K562 (cell line): ENCODE data around the gene EEF1A2. TPM values are rescaled to one million over a fixed set of nuclear protein-coding genes. Genes with fewer than 3 reads are reported as not detected.

Experiments
- CBX2 ChIP-seq: fragments of 200-600 bp; sonication (generic); IDR thresholded peaks from one replicate; pipeline ENCODE4 v1.6.1; 2012; ENCODE audit warnings: mild to moderate bottlenecking, low read length, inconsistent platforms; ENCODE audit not compliant: insufficient read depth, poor library complexity, severe bottlenecking
- CC2D1A ChIP-seq: fragments of 450-650 bp; IDR thresholded peaks from 2 replicates; pipeline ENCODE4 v1.6.1; 2017; ENCODE audit warnings: mild to moderate bottlenecking
- CTBP1 ChIP-seq: fragments of 450-650 bp; IDR thresholded peaks from 2 replicates; pipeline ENCODE4 v1.6.1; 2016; ENCODE audit warnings: borderline replicate concordance
- HDAC1 ChIP-seq, 2 experiments: fragments of 450-650 bp; IDR thresholded peaks; 2 replicates each; pipeline ENCODE4 v1.6.1; 2016 to 2017; ENCODE audit warnings: inconsistent platforms in 1 of 2, mild to moderate bottlenecking in 1 of 2, moderate library complexity in 1 of 2
- HMBOX1 ChIP-seq: sonication (generic); IDR thresholded peaks from 2 replicates; pipeline ENCODE4 v1.6.1; 2016
- HMGN3 ChIP-seq: IDR thresholded peaks from 2 replicates; pipeline ENCODE4 v1.6.1; 2011; ENCODE audit warnings: borderline replicate concordance, low read depth, mild to moderate bottlenecking, mixed read lengths, low read length; ENCODE audit not compliant: insufficient read length; ENCODE audit errors: extremely low read depth
- KDM1A ChIP-seq, 2 experiments: fragments of 450-650 bp; IDR thresholded peaks; 2 replicates each; pipeline ENCODE4 v1.6.1; 2016; ENCODE audit warnings: mild to moderate bottlenecking in 2 of 2
- KLF16 ChIP-seq: IDR thresholded peaks from 2 replicates; pipeline ENCODE4 v1.6.1; 2016; ENCODE audit warnings: antibody characterized with exemption
- POLR2A ChIP-seq: fragments of 450-650 bp; conservative IDR thresholded peaks from 2 replicates; pipeline ENCODE4 v1.6.1; 2016
- SMAD1 ChIP-seq: fragments of 150-350 bp; IDR thresholded peaks from 2 replicates; pipeline ENCODE4 v1.6.1; 2014; ENCODE audit warnings: low read length, low read depth; ENCODE audit not compliant: partially characterized antibody
- SMARCA4 ChIP-seq: fragments of 450-650 bp; IDR thresholded peaks from 2 replicates; pipeline ENCODE4 v1.6.1; 2016
- TCFL5 ChIP-seq: fragments of 250-450 bp; sonication (Bioruptor Pico); conservative IDR thresholded peaks from 2 replicates; pipeline ENCODE4 v1.6.1; 2021; ENCODE audit warnings: mild to moderate bottlenecking, moderate library complexity, matching md5 sums
- XRCC5 ChIP-seq: fragments of 200-400 bp; formaldehyde crosslinking; IDR thresholded peaks from 2 replicates; pipeline ENCODE4 v1.6.1; 2017; ENCODE audit warnings: low read depth, mild to moderate bottlenecking, low read length
- YBX1 ChIP-seq: fragments of 450-650 bp; IDR thresholded peaks from 2 replicates; pipeline ENCODE4 v1.7.1; 2016; ENCODE audit warnings: mild to moderate bottlenecking
- ZC3H4 ChIP-seq: sonication (generic); formaldehyde crosslinking; IDR thresholded peaks from 2 replicates; pipeline ENCODE4 v1.9.0; 2021; ENCODE audit warnings: missing genetic modification reagents, borderline replicate concordance
- ZNF583 ChIP-seq: fragments of 250-450 bp; sonication (Bioruptor Pico); IDR thresholded peaks from 2 replicates; pipeline ENCODE4 v1.4.0; 2020
- ZNF586 ChIP-seq: fragments of 450-650 bp; formaldehyde crosslinking; conservative IDR thresholded peaks from 2 replicates; pipeline ENCODE4 v1.4.0; 2020; ENCODE audit warnings: mild to moderate bottlenecking, moderate library complexity
- ZNF655 ChIP-seq: fragments of 250-450 bp; sonication (Bioruptor Pico); IDR thresholded peaks from 2 replicates; pipeline ENCODE4 v1.5.0; 2021
- polyA plus RNA-seq, 8 experiments: library from polyadenylated mRNA; depleted of rRNA in 4 of 8; stranded (reverse) in 5 of 8; unstranded in 3 of 8; fragments of >200 nt; fragmentation: Nextera tagmentation in 2 of 8; fragmentation: Illumina TruSeq in 1 of 8; extraction: Ambion mirVana in 2 of 8; extraction: Trizol in 1 of 8; gene quantifications; 2 replicates each; pipeline versions ENCODE4 v1.2.1 to v1.2.3, GENCODE V29; 2011 to 2014; ENCODE audit warnings: inconsistent platforms in 1 of 8, missing spikeins in 1 of 8
- total RNA-seq, 7 experiments: library from RNA; depleted of rRNA in 6 of 7; stranded (reverse); fragments of >200 nt in 6 of 7; fragmentation: Illumina TruSeq in 2 of 7; extraction: Trizol in 2 of 7; gene quantifications; 2 replicates each; pipeline versions ENCODE4 v1.2.1 to v1.2.3, GENCODE V29; 2011 to 2021; ENCODE audit warnings: low replicate concordance in 1 of 7
- TF ChIP-seq, protein P1 (sequence below): sonication (generic); formaldehyde crosslinking; IDR thresholded peaks from 2 replicates; pipeline ENCODE4 v1.8.0; 2023; ENCODE audit warnings: missing genetic modification reagents, mild to moderate bottlenecking, borderline replicate concordance
- TF ChIP-seq, protein P2 (sequence below): fragments of 450-650 bp; conservative IDR thresholded peaks from 2 replicates; pipeline ENCODE4 v1.6.1; 2016; ENCODE audit warnings: missing genetic modification characterization, low read depth, mild to moderate bottlenecking, control low read depth, missing compliant biosample characterization

The EEF1A2 gene
- total and polyA plus RNA-seq, 9 of the 15 experiments (the other 6 are each of a cell fraction or from before 2014, with no cell fraction given): 0.04 to 29.6 (median 11.5) TPM

GRCh38 chr20:63520934-63521601, 22.2 kb upstream of the EEF1A2 start (continued):
- TF ChIP-seq, protein P1, sequence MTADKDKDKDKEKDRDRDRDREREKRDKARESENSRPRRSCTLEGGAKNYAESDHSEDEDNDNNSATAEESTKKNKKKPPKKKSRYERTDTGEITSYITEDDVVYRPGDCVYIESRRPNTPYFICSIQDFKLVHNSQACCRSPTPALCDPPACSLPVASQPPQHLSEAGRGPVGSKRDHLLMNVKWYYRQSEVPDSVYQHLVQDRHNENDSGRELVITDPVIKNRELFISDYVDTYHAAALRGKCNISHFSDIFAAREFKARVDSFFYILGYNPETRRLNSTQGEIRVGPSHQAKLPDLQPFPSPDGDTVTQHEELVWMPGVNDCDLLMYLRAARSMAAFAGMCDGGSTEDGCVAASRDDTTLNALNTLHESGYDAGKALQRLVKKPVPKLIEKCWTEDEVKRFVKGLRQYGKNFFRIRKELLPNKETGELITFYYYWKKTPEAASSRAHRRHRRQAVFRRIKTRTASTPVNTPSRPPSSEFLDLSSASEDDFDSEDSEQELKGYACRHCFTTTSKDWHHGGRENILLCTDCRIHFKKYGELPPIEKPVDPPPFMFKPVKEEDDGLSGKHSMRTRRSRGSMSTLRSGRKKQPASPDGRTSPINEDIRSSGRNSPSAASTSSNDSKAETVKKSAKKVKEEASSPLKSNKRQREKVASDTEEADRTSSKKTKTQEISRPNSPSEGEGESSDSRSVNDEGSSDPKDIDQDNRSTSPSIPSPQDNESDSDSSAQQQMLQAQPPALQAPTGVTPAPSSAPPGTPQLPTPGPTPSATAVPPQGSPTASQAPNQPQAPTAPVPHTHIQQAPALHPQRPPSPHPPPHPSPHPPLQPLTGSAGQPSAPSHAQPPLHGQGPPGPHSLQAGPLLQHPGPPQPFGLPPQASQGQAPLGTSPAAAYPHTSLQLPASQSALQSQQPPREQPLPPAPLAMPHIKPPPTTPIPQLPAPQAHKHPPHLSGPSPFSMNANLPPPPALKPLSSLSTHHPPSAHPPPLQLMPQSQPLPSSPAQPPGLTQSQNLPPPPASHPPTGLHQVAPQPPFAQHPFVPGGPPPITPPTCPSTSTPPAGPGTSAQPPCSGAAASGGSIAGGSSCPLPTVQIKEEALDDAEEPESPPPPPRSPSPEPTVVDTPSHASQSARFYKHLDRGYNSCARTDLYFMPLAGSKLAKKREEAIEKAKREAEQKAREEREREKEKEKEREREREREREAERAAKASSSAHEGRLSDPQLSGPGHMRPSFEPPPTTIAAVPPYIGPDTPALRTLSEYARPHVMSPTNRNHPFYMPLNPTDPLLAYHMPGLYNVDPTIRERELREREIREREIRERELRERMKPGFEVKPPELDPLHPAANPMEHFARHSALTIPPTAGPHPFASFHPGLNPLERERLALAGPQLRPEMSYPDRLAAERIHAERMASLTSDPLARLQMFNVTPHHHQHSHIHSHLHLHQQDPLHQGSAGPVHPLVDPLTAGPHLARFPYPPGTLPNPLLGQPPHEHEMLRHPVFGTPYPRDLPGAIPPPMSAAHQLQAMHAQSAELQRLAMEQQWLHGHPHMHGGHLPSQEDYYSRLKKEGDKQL (CRISPR knock-in tag): no peak
- TF ChIP-seq POLR2A: no peak; the same call in 1 of the 2 replicates
- TF ChIP-seq ZNF586 (CRISPR knock-in tag): no peak
- TF ChIP-seq KLF16: peak; percentile 99
- TF ChIP-seq CBX2: no peak
- TF ChIP-seq CC2D1A: no peak
- TF ChIP-seq SMAD1: no peak
- TF ChIP-seq HMBOX1: no peak
- peak; percentile 64 for TF ChIP-seq HMGN3
- TF ChIP-seq, protein P2, sequence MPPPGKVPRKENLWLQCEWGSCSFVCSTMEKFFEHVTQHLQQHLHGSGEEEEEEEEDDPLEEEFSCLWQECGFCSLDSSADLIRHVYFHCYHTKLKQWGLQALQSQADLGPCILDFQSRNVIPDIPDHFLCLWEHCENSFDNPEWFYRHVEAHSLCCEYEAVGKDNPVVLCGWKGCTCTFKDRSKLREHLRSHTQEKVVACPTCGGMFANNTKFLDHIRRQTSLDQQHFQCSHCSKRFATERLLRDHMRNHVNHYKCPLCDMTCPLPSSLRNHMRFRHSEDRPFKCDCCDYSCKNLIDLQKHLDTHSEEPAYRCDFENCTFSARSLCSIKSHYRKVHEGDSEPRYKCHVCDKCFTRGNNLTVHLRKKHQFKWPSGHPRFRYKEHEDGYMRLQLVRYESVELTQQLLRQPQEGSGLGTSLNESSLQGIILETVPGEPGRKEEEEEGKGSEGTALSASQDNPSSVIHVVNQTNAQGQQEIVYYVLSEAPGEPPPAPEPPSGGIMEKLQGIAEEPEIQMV (tag): no peak
- 0 out of 2 replicates have a peak, but pooled peaks have one; percentile 23 for TF ChIP-seq SMARCA4
- TF ChIP-seq HDAC1 (IDR thresholded peaks at IDR 0.05): peak in 1 of 2 experiments; percentile 70; a peak in 2 of 4 replicates
- TF ChIP-seq YBX1: no peak
- no peak for TF ChIP-seq XRCC5
- no peak for TF ChIP-seq ZNF583 (CRISPR knock-in tag)
- TF ChIP-seq KDM1A (IDR thresholded peaks at IDR 0.05): no peak
- peak; percentile 30; the same call in 1 of the 2 replicates for TF ChIP-seq CTBP1
- TF ChIP-seq ZNF655 (CRISPR knock-in tag): no peak
- TF ChIP-seq TCFL5: no peak
- TF ChIP-seq ZC3H4: peak; percentile 74; the same call in 1 of the 2 replicates
